Measurements from ENCODE around the gene COPS8. TPM values are rescaled to one million over a fixed set of nuclear protein-coding genes. Genes with fewer than 3 reads are reported as not detected.

The COPS8 gene
- total RNA-seq, 1 donor from 2014 or later, result 59.3 TPM

- Mint-ChIP-seq H3K9me3 (no peaks in the 10 kb centered on the region), H3K4me3 (no peak overlapping the region), H3K27me3 (no peaks in the 10 kb centered on the region), H3K4me1 (ENCODE audit: unreplicated experiment) (no peaks in the 10 kb centered on the region), H3K36me3 (no peaks in the 10 kb centered on the region), H3K27ac (no peak overlapping the region)
- no peak for DNase-seq (ENCODE audit: extremely low spot score, unreplicated experiment)
- TF ChIP-seq CTCF (conservative IDR thresholded peaks at IDR 0.05), result no peak
Measured at GRCh38 chr2:237134321-237135230, 48.9 kb downstream of the COPS8 start.

GRCh38 chr2:237136824-237137223 is 51.1 kb downstream of the COPS8 start:
- no peaks in the 10 kb centered on the region for H3K36me3 Mint-ChIP-seq
- H3K4me1 Mint-ChIP-seq (ENCODE audit: unreplicated experiment), result no peaks in the 10 kb centered on the region
- peaks cover under 1% of the 10 kb centered on the region for H3K27me3 Mint-ChIP-seq
- no peak for DNase-seq (ENCODE audit: extremely low spot score, unreplicated experiment)
- no peak overlapping the region for H3K4me3 Mint-ChIP-seq
- no peak overlapping the region for H3K27ac Mint-ChIP-seq
- H3K9me3 Mint-ChIP-seq, result no peaks in the 10 kb centered on the region
- TF ChIP-seq CTCF (conservative IDR thresholded peaks at IDR 0.05), result no peak

- Mint-ChIP-seq H3K36me3 (no peaks in the 10 kb centered on the region), H3K9me3 (no peaks in the 10 kb centered on the region), H3K27ac (no peak overlapping the region), H3K27me3 (peaks cover 8% of the 10 kb centered on the region), H3K4me1 (ENCODE audit: unreplicated experiment) (no peaks in the 10 kb centered on the region), H3K4me3 (no peak overlapping the region)
- no peak for TF ChIP-seq CTCF (conservative IDR thresholded peaks at IDR 0.05)
- no peak for DNase-seq (ENCODE audit: extremely low spot score, unreplicated experiment)
Measured at GRCh38 chr2:237137626-237138323, 52.1 kb downstream of the COPS8 start.

- Mint-ChIP-seq H3K27me3 (peaks cover 14% of the 10 kb centered on the region), H3K36me3 (no peaks in the 10 kb centered on the region), H3K27ac (no peak overlapping the region), H3K4me3 (no peak overlapping the region), H3K9me3 (peaks cover 6% of the 10 kb centered on the region), H3K4me1 (ENCODE audit: unreplicated experiment) (no peaks in the 10 kb centered on the region)
- no peak for TF ChIP-seq CTCF (conservative IDR thresholded peaks at IDR 0.05)
- no peak for DNase-seq (ENCODE audit: extremely low spot score, unreplicated experiment)
Measured at GRCh38 chr2:237139123-237139675, 53.5 kb downstream of the COPS8 start.

- Mint-ChIP-seq H3K4me3 (no peak overlapping the region), H3K27me3 (peaks cover 18% of the 10 kb centered on the region), H3K4me1 (ENCODE audit: unreplicated experiment) (no peaks in the 10 kb centered on the region), H3K27ac (no peak overlapping the region), H3K36me3 (no peaks in the 10 kb centered on the region), H3K9me3 (peaks cover 10% of the 10 kb centered on the region)
- DNase-seq (ENCODE audit: extremely low spot score, unreplicated experiment), result no peak
- TF ChIP-seq CTCF (conservative IDR thresholded peaks at IDR 0.05), result no peak
Measured at GRCh38 chr2:237140689-237141285, 55.1 kb downstream of the COPS8 start.

Measured in type B pancreatic cell (in vitro differentiated cells).